ENCODE measurements around the gene TMPRSS4.

DNA sequence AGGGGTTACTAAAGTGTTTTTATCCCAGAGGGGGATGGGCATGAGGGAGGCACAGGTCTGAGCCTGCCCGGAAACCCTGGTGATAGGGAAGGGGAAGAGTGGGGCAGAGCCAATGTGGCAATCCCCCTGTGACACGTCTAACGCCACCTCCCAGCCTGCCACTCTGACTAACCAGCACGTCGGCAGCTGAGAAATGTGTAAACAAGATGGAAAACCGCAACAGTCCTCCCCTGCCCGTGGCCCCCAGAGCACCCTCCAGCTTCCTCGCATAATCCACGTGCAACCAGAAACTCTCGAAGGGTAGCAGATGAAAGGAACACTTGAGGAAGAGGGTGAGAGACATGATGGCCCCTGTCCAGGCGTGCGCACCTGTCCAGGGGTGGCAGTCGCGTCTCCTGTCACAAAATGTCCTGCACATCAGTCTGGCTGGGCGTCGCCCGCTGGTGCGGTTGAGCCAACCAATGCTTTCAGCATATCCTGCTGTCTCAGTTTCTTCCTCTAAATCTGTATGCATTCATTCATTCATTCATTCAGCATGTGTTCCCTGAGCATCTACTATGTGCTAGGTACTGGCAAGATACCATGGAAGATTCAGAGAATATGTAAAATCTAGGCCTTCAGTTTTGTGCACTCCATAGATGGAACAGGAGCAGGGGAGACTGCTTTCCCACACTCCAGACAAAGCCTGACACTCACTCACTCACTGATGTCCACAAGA is 4.5 kb downstream of the TMPRSS4 start:
- TF ChIP-seq, protein P1, sequence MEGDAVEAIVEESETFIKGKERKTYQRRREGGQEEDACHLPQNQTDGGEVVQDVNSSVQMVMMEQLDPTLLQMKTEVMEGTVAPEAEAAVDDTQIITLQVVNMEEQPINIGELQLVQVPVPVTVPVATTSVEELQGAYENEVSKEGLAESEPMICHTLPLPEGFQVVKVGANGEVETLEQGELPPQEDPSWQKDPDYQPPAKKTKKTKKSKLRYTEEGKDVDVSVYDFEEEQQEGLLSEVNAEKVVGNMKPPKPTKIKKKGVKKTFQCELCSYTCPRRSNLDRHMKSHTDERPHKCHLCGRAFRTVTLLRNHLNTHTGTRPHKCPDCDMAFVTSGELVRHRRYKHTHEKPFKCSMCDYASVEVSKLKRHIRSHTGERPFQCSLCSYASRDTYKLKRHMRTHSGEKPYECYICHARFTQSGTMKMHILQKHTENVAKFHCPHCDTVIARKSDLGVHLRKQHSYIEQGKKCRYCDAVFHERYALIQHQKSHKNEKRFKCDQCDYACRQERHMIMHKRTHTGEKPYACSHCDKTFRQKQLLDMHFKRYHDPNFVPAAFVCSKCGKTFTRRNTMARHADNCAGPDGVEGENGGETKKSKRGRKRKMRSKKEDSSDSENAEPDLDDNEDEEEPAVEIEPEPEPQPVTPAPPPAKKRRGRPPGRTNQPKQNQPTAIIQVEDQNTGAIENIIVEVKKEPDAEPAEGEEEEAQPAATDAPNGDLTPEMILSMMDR (conservative IDR thresholded peaks at IDR 0.05), result no peak
- TF ChIP-seq ZFX (IDR thresholded peaks at IDR 0.05), result no peak

Measured in C4-2B (cell line).